GM23338 (cell line): ENCODE measurements around the gene CD58.

Experiments used
- EZH2 ChIP-seq: fragments of 200-600 bp; sonication (generic); IDR thresholded peaks from one replicate; pipeline ENCODE4 v1.8.0; 2017; ENCODE audit warnings: antibody characterized with exemption, mild to moderate bottlenecking, low read depth; ENCODE audit not compliant: unreplicated experiment
- EZH2phosphoT487 ChIP-seq: fragments of 200-600 bp; sonication (generic); IDR thresholded peaks from one replicate; pipeline ENCODE4 v1.8.1; 2018; ENCODE audit warnings: antibody characterized with exemption; ENCODE audit not compliant: unreplicated experiment
- POLR2AphosphoS5 ChIP-seq: IDR thresholded peaks from 2 replicates; pipeline ENCODE4 v1.6.1; 2016; ENCODE audit warnings: antibody characterized with exemption, low read depth
- STAT1 ChIP-seq: IDR thresholded peaks from one replicate; pipeline ENCODE4 v1.6.1; 2016; ENCODE audit warnings: antibody characterized with exemption; ENCODE audit not compliant: unreplicated experiment
- TF ChIP-seq, protein P1 (sequence below), 2 experiments: fragments of 200-600 bp in 1 of 2; sonication (generic) in 1 of 2; conservative IDR thresholded peaks; 2 replicates each; pipeline versions ENCODE4 v1.5.1 to v1.6.1; 2016 to 2017; ENCODE audit warnings: antibody characterized with exemption in 2 of 2, low read depth in 2 of 2, mild to moderate bottlenecking in 2 of 2, moderate library complexity in 1 of 2
- TF ChIP-seq, protein P2 (sequence below): IDR thresholded peaks from one replicate; pipeline ENCODE4 v1.6.1; 2018; ENCODE audit warnings: antibody characterized with exemption; ENCODE audit not compliant: unreplicated experiment

DNA sequence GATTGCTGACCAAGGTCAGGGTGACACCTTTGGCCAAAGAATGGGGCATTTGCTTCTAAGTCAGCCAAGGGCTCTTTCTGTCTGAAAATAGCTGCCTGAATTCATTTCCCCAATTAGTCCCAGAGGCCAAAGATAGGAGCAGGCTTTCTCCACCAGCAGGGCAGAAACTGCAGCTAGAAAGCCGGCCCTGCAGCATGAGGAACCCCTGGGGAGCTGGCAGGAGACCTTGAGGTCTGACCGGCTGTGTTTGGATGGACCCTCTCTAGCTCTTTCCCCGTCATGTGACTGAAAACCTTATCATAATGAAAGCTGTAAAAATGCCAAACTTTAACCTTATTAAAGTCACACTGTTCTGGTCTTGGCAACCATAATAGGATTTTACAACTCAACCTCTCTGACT, 93.4 kb downstream of the CD58 start:
- TF ChIP-seq, protein P1, sequence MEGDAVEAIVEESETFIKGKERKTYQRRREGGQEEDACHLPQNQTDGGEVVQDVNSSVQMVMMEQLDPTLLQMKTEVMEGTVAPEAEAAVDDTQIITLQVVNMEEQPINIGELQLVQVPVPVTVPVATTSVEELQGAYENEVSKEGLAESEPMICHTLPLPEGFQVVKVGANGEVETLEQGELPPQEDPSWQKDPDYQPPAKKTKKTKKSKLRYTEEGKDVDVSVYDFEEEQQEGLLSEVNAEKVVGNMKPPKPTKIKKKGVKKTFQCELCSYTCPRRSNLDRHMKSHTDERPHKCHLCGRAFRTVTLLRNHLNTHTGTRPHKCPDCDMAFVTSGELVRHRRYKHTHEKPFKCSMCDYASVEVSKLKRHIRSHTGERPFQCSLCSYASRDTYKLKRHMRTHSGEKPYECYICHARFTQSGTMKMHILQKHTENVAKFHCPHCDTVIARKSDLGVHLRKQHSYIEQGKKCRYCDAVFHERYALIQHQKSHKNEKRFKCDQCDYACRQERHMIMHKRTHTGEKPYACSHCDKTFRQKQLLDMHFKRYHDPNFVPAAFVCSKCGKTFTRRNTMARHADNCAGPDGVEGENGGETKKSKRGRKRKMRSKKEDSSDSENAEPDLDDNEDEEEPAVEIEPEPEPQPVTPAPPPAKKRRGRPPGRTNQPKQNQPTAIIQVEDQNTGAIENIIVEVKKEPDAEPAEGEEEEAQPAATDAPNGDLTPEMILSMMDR (conservative IDR thresholded peaks at IDR 0.05; ENCODE audit: low read depth in 2 of 2): no peak
- TF ChIP-seq EZH2phosphoT487 (no peak), STAT1 (no peak), EZH2 (no peak), POLR2AphosphoS5 (no peak)
- TF ChIP-seq, protein P2, sequence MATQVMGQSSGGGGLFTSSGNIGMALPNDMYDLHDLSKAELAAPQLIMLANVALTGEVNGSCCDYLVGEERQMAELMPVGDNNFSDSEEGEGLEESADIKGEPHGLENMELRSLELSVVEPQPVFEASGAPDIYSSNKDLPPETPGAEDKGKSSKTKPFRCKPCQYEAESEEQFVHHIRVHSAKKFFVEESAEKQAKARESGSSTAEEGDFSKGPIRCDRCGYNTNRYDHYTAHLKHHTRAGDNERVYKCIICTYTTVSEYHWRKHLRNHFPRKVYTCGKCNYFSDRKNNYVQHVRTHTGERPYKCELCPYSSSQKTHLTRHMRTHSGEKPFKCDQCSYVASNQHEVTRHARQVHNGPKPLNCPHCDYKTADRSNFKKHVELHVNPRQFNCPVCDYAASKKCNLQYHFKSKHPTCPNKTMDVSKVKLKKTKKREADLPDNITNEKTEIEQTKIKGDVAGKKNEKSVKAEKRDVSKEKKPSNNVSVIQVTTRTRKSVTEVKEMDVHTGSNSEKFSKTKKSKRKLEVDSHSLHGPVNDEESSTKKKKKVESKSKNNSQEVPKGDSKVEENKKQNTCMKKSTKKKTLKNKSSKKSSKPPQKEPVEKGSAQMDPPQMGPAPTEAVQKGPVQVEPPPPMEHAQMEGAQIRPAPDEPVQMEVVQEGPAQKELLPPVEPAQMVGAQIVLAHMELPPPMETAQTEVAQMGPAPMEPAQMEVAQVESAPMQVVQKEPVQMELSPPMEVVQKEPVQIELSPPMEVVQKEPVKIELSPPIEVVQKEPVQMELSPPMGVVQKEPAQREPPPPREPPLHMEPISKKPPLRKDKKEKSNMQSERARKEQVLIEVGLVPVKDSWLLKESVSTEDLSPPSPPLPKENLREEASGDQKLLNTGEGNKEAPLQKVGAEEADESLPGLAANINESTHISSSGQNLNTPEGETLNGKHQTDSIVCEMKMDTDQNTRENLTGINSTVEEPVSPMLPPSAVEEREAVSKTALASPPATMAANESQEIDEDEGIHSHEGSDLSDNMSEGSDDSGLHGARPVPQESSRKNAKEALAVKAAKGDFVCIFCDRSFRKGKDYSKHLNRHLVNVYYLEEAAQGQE: no peak
